ENCODE results near the gene GHR.

- TF ChIP-seq TAF1 (IDR thresholded peaks at IDR 0.05; ENCODE audit: low read depth) (no peak), REST (IDR thresholded peaks at IDR 0.05; ENCODE audit: low read depth) (no peak), ZBTB7A (IDR thresholded peaks at IDR 0.05; ENCODE audit: low read depth) (no peak), EP300 (IDR thresholded peaks at IDR 0.05; ENCODE audit: borderline replicate concordance) (no peak), USF1 (IDR thresholded peaks at IDR 0.05) (no peak), RAD21 (IDR thresholded peaks at IDR 0.05; ENCODE audit: low read depth) (no peak), MAX (IDR thresholded peaks at IDR 0.05) (no peak), YY1 (IDR thresholded peaks at IDR 0.05; ENCODE audit: low read depth) (no peak), TCF12 (IDR thresholded peaks at IDR 0.05; ENCODE audit: low read depth) (no peak), NFIC (IDR thresholded peaks at IDR 0.05) (no peak), TEAD4 (IDR thresholded peaks at IDR 0.05) (no peak), CEBPB (IDR thresholded peaks at IDR 0.05) (no peak)
These were observed 27.1 kb upstream of the GHR start for GRCh38 chr5:42396111-42396510.
